Stimulated activated memory B cell treated with anti-CD40 and anti-IgM and Interleukin-4, amounts not matched to agents 10 μg/mL and 1 μg/mL and 100 μg/mL, for 72 hours (primary cell): ENCODE measurements around the gene PACRG.

Experiments
- ATAC-seq: fragments of 150-1000 bp; cut with Tn5 transposase; 2 replicates; pipeline ENCODE4 v1.10.0; 2021
- H3K27ac Mint-ChIP-seq: one replicate; pipeline ENCODE4 v1.8.0; 2022; ENCODE audit warnings: mild to moderate bottlenecking, mixed read lengths
- H3K27me3 Mint-ChIP-seq: one replicate; pipeline ENCODE4 v1.8.0; 2022; ENCODE audit warnings: mixed read lengths
- H3K36me3 Mint-ChIP-seq: one replicate; pipeline ENCODE4 v1.8.0; 2022; ENCODE audit warnings: mixed read lengths
- H3K4me1 Mint-ChIP-seq: one replicate; pipeline ENCODE4 v1.8.0; 2022; ENCODE audit warnings: mixed read lengths
- H3K4me3 Mint-ChIP-seq: one replicate; pipeline ENCODE4 v1.8.0; 2022; ENCODE audit warnings: mild to moderate bottlenecking, moderate library complexity, mixed read lengths
- H3K9me3 Mint-ChIP-seq: one replicate; pipeline ENCODE4 v1.8.0; 2022; ENCODE audit warnings: mixed read lengths

PACRG gene

GRCh38 chr6:163340201-163340887 is 612.6 kb downstream of the PACRG start:
- Mint-ChIP-seq H3K9me3 (no peaks in the 10 kb centered on the region), H3K27ac (no peak overlapping the region), H3K36me3 (no peaks in the 10 kb centered on the region), H3K27me3 (peaks cover 17% of the 10 kb centered on the region), H3K4me3 (no peak overlapping the region), H3K4me1 (no peaks in the 10 kb centered on the region)
- ATAC-seq = no peak

- H3K4me1 Mint-ChIP-seq = no peaks in the 10 kb centered on the region
- no peaks in the 10 kb centered on the region for H3K9me3 Mint-ChIP-seq
- ATAC-seq = no peak
- no peaks in the 10 kb centered on the region for H3K36me3 Mint-ChIP-seq
- no peak overlapping the region for H3K4me3 Mint-ChIP-seq
- peaks cover 6% of the 10 kb centered on the region for H3K27me3 Mint-ChIP-seq
- H3K27ac Mint-ChIP-seq = no peak overlapping the region
Observed at GRCh38 chr6:163341224-163342061, 613.7 kb downstream of the PACRG start.

- H3K4me1 Mint-ChIP-seq = no peaks in the 10 kb centered on the region
- no peak overlapping the region for H3K4me3 Mint-ChIP-seq
- H3K36me3 Mint-ChIP-seq = no peaks in the 10 kb centered on the region
- no peak for ATAC-seq
- no peaks in the 10 kb centered on the region for H3K9me3 Mint-ChIP-seq
- H3K27ac Mint-ChIP-seq = no peak overlapping the region
- no peaks in the 10 kb centered on the region for H3K27me3 Mint-ChIP-seq
Observed at GRCh38 chr6:163342571-163343539, 615.1 kb downstream of the PACRG start.

- H3K27me3 Mint-ChIP-seq = no peaks in the 10 kb centered on the region
- no peaks in the 10 kb centered on the region for H3K36me3 Mint-ChIP-seq
- no peaks in the 10 kb centered on the region for H3K9me3 Mint-ChIP-seq
- ATAC-seq = no peak
- H3K27ac Mint-ChIP-seq = no peak overlapping the region
- H3K4me1 Mint-ChIP-seq = no peaks in the 10 kb centered on the region
- H3K4me3 Mint-ChIP-seq = no peak overlapping the region
Observed at GRCh38 chr6:163343609-163344008, 615.8 kb downstream of the PACRG start.

GRCh38 chr6:163344411-163344810 is 616.6 kb downstream of the PACRG start:
- H3K4me3 Mint-ChIP-seq = no peak overlapping the region
- ATAC-seq = no peak
- H3K4me1 Mint-ChIP-seq = no peaks in the 10 kb centered on the region
- no peaks in the 10 kb centered on the region for H3K27me3 Mint-ChIP-seq
- H3K9me3 Mint-ChIP-seq = no peaks in the 10 kb centered on the region
- H3K27ac Mint-ChIP-seq = no peak overlapping the region
- no peaks in the 10 kb centered on the region for H3K36me3 Mint-ChIP-seq

- Mint-ChIP-seq H3K27me3 (no peaks in the 10 kb centered on the region), H3K9me3 (no peaks in the 10 kb centered on the region), H3K4me3 (no peak overlapping the region), H3K36me3 (no peaks in the 10 kb centered on the region), H3K4me1 (no peaks in the 10 kb centered on the region), H3K27ac (no peak overlapping the region)
- no peak for ATAC-seq
Observed at GRCh38 chr6:163345931-163346330, 618.2 kb downstream of the PACRG start.

GRCh38 chr6:163346497-163346961 is 618.8 kb downstream of the PACRG start:
- Mint-ChIP-seq H3K4me1 (no peaks in the 10 kb centered on the region), H3K36me3 (no peaks in the 10 kb centered on the region), H3K9me3 (no peaks in the 10 kb centered on the region), H3K4me3 (no peak overlapping the region), H3K27me3 (no peaks in the 10 kb centered on the region), H3K27ac (no peak overlapping the region)
- no peak for ATAC-seq

- H3K9me3 Mint-ChIP-seq = no peaks in the 10 kb centered on the region
- H3K36me3 Mint-ChIP-seq = no peaks in the 10 kb centered on the region
- H3K27ac Mint-ChIP-seq = no peak overlapping the region
- no peaks in the 10 kb centered on the region for H3K4me1 Mint-ChIP-seq
- no peak overlapping the region for H3K4me3 Mint-ChIP-seq
- no peaks in the 10 kb centered on the region for H3K27me3 Mint-ChIP-seq
- ATAC-seq = no peak
Observed at GRCh38 chr6:163347021-163347446, 619.3 kb downstream of the PACRG start.

- ATAC-seq = no peak
- Mint-ChIP-seq H3K27ac (no peak overlapping the region), H3K4me3 (no peak overlapping the region), H3K4me1 (no peaks in the 10 kb centered on the region), H3K9me3 (no peaks in the 10 kb centered on the region), H3K36me3 (no peaks in the 10 kb centered on the region), H3K27me3 (no peaks in the 10 kb centered on the region)
Observed at GRCh38 chr6:163348789-163349680, 621.3 kb downstream of the PACRG start.

- Mint-ChIP-seq H3K27ac (no peak overlapping the region), H3K9me3 (no peaks in the 10 kb centered on the region), H3K27me3 (no peaks in the 10 kb centered on the region), H3K4me3 (no peak overlapping the region), H3K36me3 (no peaks in the 10 kb centered on the region), H3K4me1 (peaks cover 5% of the 10 kb centered on the region)
- no peak for ATAC-seq
Observed at GRCh38 chr6:163349696-163350095, 621.9 kb downstream of the PACRG start.

- H3K27ac Mint-ChIP-seq = no peak overlapping the region
- H3K4me3 Mint-ChIP-seq = no peak overlapping the region
- no peak for ATAC-seq
- H3K36me3 Mint-ChIP-seq = no peaks in the 10 kb centered on the region
- no peaks in the 10 kb centered on the region for H3K9me3 Mint-ChIP-seq
- H3K4me1 Mint-ChIP-seq = peaks cover 17% of the 10 kb centered on the region
- no peaks in the 10 kb centered on the region for H3K27me3 Mint-ChIP-seq
Observed at GRCh38 chr6:163351013-163351412, 623.2 kb downstream of the PACRG start.

GRCh38 chr6:163352011-163352685 is 624.4 kb downstream of the PACRG start:
- Mint-ChIP-seq H3K27me3 (no peaks in the 10 kb centered on the region), H3K4me1 (peaks cover 17% of the 10 kb centered on the region), H3K4me3 (no peak overlapping the region), H3K9me3 (no peaks in the 10 kb centered on the region), H3K36me3 (no peaks in the 10 kb centered on the region), H3K27ac (no peak overlapping the region)
- no peak for ATAC-seq

GRCh38 chr6:163352966-163353365 is 625.2 kb downstream of the PACRG start:
- ATAC-seq = no peak
- Mint-ChIP-seq H3K27ac (no peak overlapping the region), H3K9me3 (no peaks in the 10 kb centered on the region), H3K27me3 (no peaks in the 10 kb centered on the region), H3K4me1 (peaks cover 17% of the 10 kb centered on the region), H3K4me3 (no peak overlapping the region), H3K36me3 (no peaks in the 10 kb centered on the region)

GRCh38 chr6:163354085-163354484 is 626.3 kb downstream of the PACRG start:
- H3K4me1 Mint-ChIP-seq = peaks cover 17% of the 10 kb centered on the region
- no peaks in the 10 kb centered on the region for H3K9me3 Mint-ChIP-seq
- H3K27ac Mint-ChIP-seq = no peak overlapping the region
- ATAC-seq = no peak
- H3K36me3 Mint-ChIP-seq = no peaks in the 10 kb centered on the region
- peaks cover 7% of the 10 kb centered on the region for H3K27me3 Mint-ChIP-seq
- H3K4me3 Mint-ChIP-seq = no peak overlapping the region
